Naive B cell (primary cell): ENCODE data around the gene CFL2. TPM values are rescaled to one million over a fixed set of nuclear protein-coding genes. Genes with fewer than 3 reads are reported as not detected.

ENCODE experiments used
- ATAC-seq, 2 donors: fragments of 150-1000 bp; cut with Tn5 transposase; 2 replicates each; pipeline ENCODE4 v1.10.0; 2021; ENCODE audit warnings: low read depth in 2 of 2, mild to moderate bottlenecking in 2 of 2, moderate library complexity in 2 of 2
- DNase-seq: peaks from one replicate; pipeline ENCODE4 v3.0.0; 2022
- H3K27ac Mint-ChIP-seq, 6 donors: one replicate each; pipeline ENCODE4 v1.8.0; 2020 to 2022; ENCODE audit warnings: mild to moderate bottlenecking in 6 of 6, mixed read lengths in 6 of 6, moderate library complexity in 5 of 6, inconsistent platforms in 2 of 6
- H3K27me3 Mint-ChIP-seq, 3 donors: one replicate each; pipeline ENCODE4 v1.8.0; 2021 to 2022; ENCODE audit warnings: mixed read lengths in 3 of 3, mild to moderate bottlenecking in 1 of 3
- H3K36me3 Mint-ChIP-seq, 2 donors: one replicate each; pipeline ENCODE4 v1.8.0; 2020 to 2022; ENCODE audit warnings: mixed read lengths in 2 of 2, inconsistent platforms in 1 of 2, mild to moderate bottlenecking in 1 of 2
- H3K4me1 Mint-ChIP-seq, 3 donors: one replicate each; pipeline ENCODE4 v1.8.0; 2020 to 2022; ENCODE audit warnings: mixed read lengths in 3 of 3, inconsistent platforms in 1 of 3, mild to moderate bottlenecking in 1 of 3, moderate library complexity in 1 of 3
- H3K4me3 Mint-ChIP-seq, 8 donors: one replicate each; pipeline ENCODE4 v1.8.0; 2020 to 2022; ENCODE audit warnings: mild to moderate bottlenecking in 8 of 8, mixed read lengths in 8 of 8, moderate library complexity in 8 of 8, inconsistent platforms in 2 of 8
- H3K9me3 Mint-ChIP-seq, 7 donors: one replicate each; pipeline ENCODE4 v1.8.0; 2020 to 2022; ENCODE audit warnings: mixed read lengths in 7 of 7, mild to moderate bottlenecking in 5 of 7, inconsistent platforms in 2 of 7, moderate library complexity in 1 of 7
- polyA plus RNA-seq, 6 donors: library from polyadenylated mRNA; unstranded; fragments of 300-500 nt; fragmentation: Illumina TruSeq; gene quantifications; one replicate each; pipeline ENCODE4 v1.2.3, GENCODE V29; 2021; ENCODE audit warnings: low read depth in 6 of 6

The CFL2 gene
- polyA plus RNA-seq, 6 donors from 2014 or later = 8.9 to 26.9 (median 19.3) TPM

GRCh38 chr14:34722723-34723545, 8.5 kb upstream of the CFL2 start:
- H3K4me1 Mint-ChIP-seq = peaks cover 0 to 5% (median 3%) of the 10 kb centered on the region in 3 donors
- H3K27ac Mint-ChIP-seq = peak overlapping the region in 1 of 6 donors; percentile 15
- H3K27me3 Mint-ChIP-seq = no peaks in the 10 kb centered on the region
- no peak overlapping the region for H3K4me3 Mint-ChIP-seq
- peak; percentile 19 for DNase-seq
- no peaks in the 10 kb centered on the region for H3K36me3 Mint-ChIP-seq
- peak in 1 of 2 donors; percentile 20 for ATAC-seq
- H3K9me3 Mint-ChIP-seq = no peaks in the 10 kb centered on the region

- Mint-ChIP-seq H3K27ac (peak overlapping the region in 1 of 6 donors; percentile 58), H3K4me3 (no peak overlapping the region), H3K4me1 (peaks cover 0 to 5% (median 3%) of the 10 kb centered on the region in 3 donors), H3K9me3 (no peaks in the 10 kb centered on the region), H3K27me3 (peaks cover 0 to 6% (median 0%) of the 10 kb centered on the region in 3 donors), H3K36me3 (no peaks in the 10 kb centered on the region)
- no peak for DNase-seq
- no peak for ATAC-seq
Measured at GRCh38 chr14:34721129-34721528, 6.7 kb upstream of the CFL2 start.

GRCh38 chr14:34718750-34719304, 4.4 kb upstream of the CFL2 start:
- Mint-ChIP-seq H3K36me3 (no peaks in the 10 kb centered on the region), H3K9me3 (no peaks in the 10 kb centered on the region), H3K27ac (no peak overlapping the region), H3K27me3 (peaks cover 0 to 6% (median 0%) of the 10 kb centered on the region in 3 donors), H3K4me3 (no peak overlapping the region), H3K4me1 (peaks cover 7 to 9% (median 8%) of the 10 kb centered on the region in 3 donors)
- ATAC-seq (no peak), DNase-seq (no peak)

- Mint-ChIP-seq H3K4me1 (peaks cover 16 to 17% (median 16%) of the 10 kb centered on the region in 3 donors), H3K4me3 (peak overlapping the region; percentile 66 to 94 (median 86)), H3K9me3 (no peaks in the 10 kb centered on the region), H3K27me3 (peaks cover 0 to 6% (median 0%) of the 10 kb centered on the region in 3 donors), H3K27ac (peak overlapping the region; percentile 69 to 90 (median 82)), H3K36me3 (no peaks in the 10 kb centered on the region)
- ATAC-seq = no peak
- DNase-seq = no peak
Measured at GRCh38 chr14:34715127-34715863, 902 bp upstream of the CFL2 start.

GRCh38 chr14:34713681-34714319, 593 bp downstream of the CFL2 start:
- Mint-ChIP-seq H3K36me3 (no peaks in the 10 kb centered on the region), H3K4me1 (peaks cover 16 to 17% (median 16%) of the 10 kb centered on the region in 3 donors), H3K9me3 (no peaks in the 10 kb centered on the region), H3K4me3 (peak overlapping the region; percentile 84 to 98 (median 95)), H3K27me3 (peaks cover 0 to 6% (median 0%) of the 10 kb centered on the region in 3 donors), H3K27ac (peak overlapping the region; percentile 81 to 95 (median 88))
- no peak for DNase-seq
- ATAC-seq = peak; percentile 6 to 26

- H3K36me3 Mint-ChIP-seq = no peaks in the 10 kb centered on the region
- H3K27ac Mint-ChIP-seq = peak overlapping the region; percentile 81 to 95 (median 88)
- H3K9me3 Mint-ChIP-seq = no peaks in the 10 kb centered on the region
- ATAC-seq (no peak), DNase-seq (no peak)
- H3K4me1 Mint-ChIP-seq = peaks cover 16 to 17% (median 16%) of the 10 kb centered on the region in 3 donors
- peaks cover 0 to 6% (median 0%) of the 10 kb centered on the region in 3 donors for H3K27me3 Mint-ChIP-seq
- peak overlapping the region; percentile 84 to 98 (median 95) for H3K4me3 Mint-ChIP-seq
Measured at GRCh38 chr14:34713122-34713680, 1.2 kb downstream of the CFL2 start.

- H3K27ac Mint-ChIP-seq = no peak overlapping the region
- H3K36me3 Mint-ChIP-seq = no peaks in the 10 kb centered on the region
- ATAC-seq = no peak
- peaks cover 16 to 17% (median 16%) of the 10 kb centered on the region in 3 donors for H3K4me1 Mint-ChIP-seq
- H3K27me3 Mint-ChIP-seq = no peaks in the 10 kb centered on the region
- H3K9me3 Mint-ChIP-seq = no peaks in the 10 kb centered on the region
- peak overlapping the region in 1 of 8 donors; percentile 94 for H3K4me3 Mint-ChIP-seq
- DNase-seq = no peak
Measured at GRCh38 chr14:34711796-34712712, 2.3 kb downstream of the CFL2 start.

GRCh38 chr14:34711169-34711568, 3.2 kb downstream of the CFL2 start:
- H3K4me1 Mint-ChIP-seq = peaks cover 16 to 17% (median 16%) of the 10 kb centered on the region in 3 donors
- no peak overlapping the region for H3K4me3 Mint-ChIP-seq
- H3K27me3 Mint-ChIP-seq = no peaks in the 10 kb centered on the region
- no peak overlapping the region for H3K27ac Mint-ChIP-seq
- no peaks in the 10 kb centered on the region for H3K36me3 Mint-ChIP-seq
- no peak for ATAC-seq
- DNase-seq = no peak
- H3K9me3 Mint-ChIP-seq = no peaks in the 10 kb centered on the region

- Mint-ChIP-seq H3K27me3 (no peaks in the 10 kb centered on the region), H3K9me3 (no peaks in the 10 kb centered on the region), H3K4me3 (no peak overlapping the region), H3K36me3 (no peaks in the 10 kb centered on the region), H3K27ac (no peak overlapping the region), H3K4me1 (peaks cover 16 to 17% (median 16%) of the 10 kb centered on the region in 3 donors)
- DNase-seq = no peak
- ATAC-seq = no peak
Measured at GRCh38 chr14:34710744-34711143, 3.6 kb downstream of the CFL2 start.

GRCh38 chr14:34710006-34710405, 4.4 kb downstream of the CFL2 start:
- ATAC-seq = no peak
- Mint-ChIP-seq H3K27ac (no peak overlapping the region), H3K36me3 (no peaks in the 10 kb centered on the region), H3K9me3 (no peaks in the 10 kb centered on the region), H3K27me3 (no peaks in the 10 kb centered on the region), H3K4me3 (peak overlapping the region in 1 of 8 donors; percentile 21), H3K4me1 (peaks cover 11 to 17% (median 16%) of the 10 kb centered on the region in 3 donors)
- DNase-seq = no peak

- Mint-ChIP-seq H3K27ac (no peak overlapping the region), H3K27me3 (no peaks in the 10 kb centered on the region), H3K4me1 (peaks cover 0 to 5% (median 3%) of the 10 kb centered on the region in 3 donors), H3K4me3 (no peak overlapping the region), H3K9me3 (no peaks in the 10 kb centered on the region), H3K36me3 (no peaks in the 10 kb centered on the region)
- ATAC-seq (no peak), DNase-seq (no peak)
Measured at GRCh38 chr14:34707722-34708121, 6.7 kb downstream of the CFL2 start.

GRCh38 chr14:34701808-34702207, 12.6 kb downstream of the CFL2 start:
- no peak overlapping the region for H3K4me3 Mint-ChIP-seq
- H3K27ac Mint-ChIP-seq = no peak overlapping the region
- no peaks in the 10 kb centered on the region for H3K4me1 Mint-ChIP-seq

More at GRCh38 chr14:34701808-34702207, 12.6 kb downstream of the CFL2 start:
- ATAC-seq = no peak
- H3K27me3 Mint-ChIP-seq = no peaks in the 10 kb centered on the region
- H3K9me3 Mint-ChIP-seq = no peaks in the 10 kb centered on the region
- no peak for DNase-seq
- no peaks in the 10 kb centered on the region for H3K36me3 Mint-ChIP-seq
